SK-N-SH treated with all-trans-retinoic acid at 6 μM for 48 hours (cell line): ENCODE measurements around the gene ZNF519.

Source experiments
- ESRRG ChIP-seq: fragments of 250-450 bp; sonication (Bioruptor Pico); IDR thresholded peaks from 2 replicates; pipeline ENCODE4 v1.6.1; 2021; ENCODE audit warnings: mild to moderate bottlenecking
- GLIS3 ChIP-seq: fragments of 250-450 bp; sonication (Bioruptor Pico); IDR thresholded peaks from 2 replicates; pipeline ENCODE4 v1.5.0; 2020; ENCODE audit warnings: mild to moderate bottlenecking, moderate library complexity
- ISL1 ChIP-seq: fragments of 250-450 bp; sonication (Bioruptor Pico); IDR thresholded peaks from 2 replicates; pipeline ENCODE4 v2.1.2; 2022; ENCODE audit warnings: mild to moderate bottlenecking, moderate library complexity
- PPARA ChIP-seq: fragments of 250-450 bp; sonication (Bioruptor Pico); IDR thresholded peaks from 2 replicates; pipeline ENCODE4 v1.5.0; 2020; ENCODE audit warnings: mild to moderate bottlenecking, borderline replicate concordance
- SNAI2 ChIP-seq: fragments of 250-450 bp; sonication (Bioruptor Pico); IDR thresholded peaks from 2 replicates; pipeline ENCODE4 v1.5.0; 2020; ENCODE audit warnings: mild to moderate bottlenecking, moderate library complexity
- ZFP3 ChIP-seq: fragments of 250-450 bp; sonication (Bioruptor Pico); IDR thresholded peaks from 2 replicates; pipeline ENCODE4 v1.5.0; 2020; ENCODE audit warnings: mild to moderate bottlenecking, moderate library complexity
- ZFP30 ChIP-seq: fragments of 450-650 bp; formaldehyde crosslinking; IDR thresholded peaks from 2 replicates; pipeline ENCODE4 v1.5.0; 2022; ENCODE audit warnings: mild to moderate bottlenecking, moderate library complexity
- ZNF565 ChIP-seq: fragments of 450-650 bp; formaldehyde crosslinking; conservative IDR thresholded peaks from 2 replicates; pipeline ENCODE4 v1.5.0; 2020; ENCODE audit warnings: low read depth, mild to moderate bottlenecking, moderate library complexity
- ZNF70 ChIP-seq: fragments of 450-650 bp; formaldehyde crosslinking; IDR thresholded peaks from 2 replicates; pipeline ENCODE4 v1.5.0; 2020; ENCODE audit warnings: mild to moderate bottlenecking, moderate library complexity
- ZNF8 ChIP-seq: fragments of 450-650 bp; formaldehyde crosslinking; IDR thresholded peaks from 2 replicates; pipeline ENCODE4 v1.5.0; 2020; ENCODE audit warnings: mild to moderate bottlenecking, moderate library complexity
- TF ChIP-seq, protein P1 (sequence below): fragments of 250-450 bp; sonication (Bioruptor Pico); IDR thresholded peaks from 2 replicates; pipeline ENCODE4 v1.8.0; 2020; ENCODE audit warnings: mild to moderate bottlenecking, moderate library complexity, borderline replicate concordance

DNA sequence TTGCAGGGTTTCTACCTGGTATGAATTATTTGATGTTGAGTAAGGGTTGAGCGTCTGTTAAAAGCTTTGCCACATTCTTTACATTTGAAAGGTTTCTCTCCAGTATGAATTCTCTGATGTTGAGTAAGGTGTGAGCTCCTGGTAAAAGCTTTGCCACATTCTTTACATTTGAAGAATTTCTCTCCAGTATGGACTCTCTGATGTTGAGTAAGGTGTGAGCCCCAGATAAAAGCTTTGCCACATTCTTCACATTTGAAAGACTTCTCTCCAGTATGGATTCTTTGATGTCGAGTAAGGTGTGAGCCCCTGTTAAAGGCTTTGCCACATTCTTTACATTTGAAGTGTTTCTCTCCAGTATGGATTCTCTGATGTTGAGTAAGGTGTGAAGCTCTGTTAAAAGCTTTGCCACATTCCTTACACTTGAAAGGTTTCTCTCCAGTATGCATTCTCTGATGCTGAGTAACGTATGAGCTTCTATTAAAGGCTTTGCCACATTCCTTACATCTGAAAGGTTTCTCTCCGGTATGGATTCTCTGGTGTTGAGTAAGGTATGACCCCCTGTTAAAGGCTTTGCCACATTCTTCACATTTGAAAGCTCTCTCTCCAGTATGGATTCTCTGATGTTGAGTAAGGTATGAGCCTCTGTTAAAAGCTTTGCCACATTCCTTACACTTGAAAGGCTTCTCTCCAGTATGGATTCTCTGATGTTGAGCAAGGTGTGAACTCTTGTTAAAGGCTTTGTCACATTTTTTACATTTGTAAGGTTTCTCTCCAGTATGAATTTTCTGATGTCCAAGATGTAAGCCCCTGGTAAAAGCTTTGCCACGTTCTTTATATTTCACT, 27.1 kb downstream of the ZNF519 start:
- TF ChIP-seq ZFP30 (CRISPR knock-in tag) (no peak), ZNF8 (CRISPR knock-in tag) (no peak), ISL1 (CRISPR knock-in tag) (no peak), SNAI2 (no peak), ZFP3 (CRISPR knock-in tag) (no peak), ZNF565 (CRISPR knock-in tag) (no peak), ESRRG (CRISPR knock-in tag) (no peak), PPARA (CRISPR knock-in tag) (no peak), GLIS3 (no peak), ZNF70 (no peak)
- TF ChIP-seq, protein P1, sequence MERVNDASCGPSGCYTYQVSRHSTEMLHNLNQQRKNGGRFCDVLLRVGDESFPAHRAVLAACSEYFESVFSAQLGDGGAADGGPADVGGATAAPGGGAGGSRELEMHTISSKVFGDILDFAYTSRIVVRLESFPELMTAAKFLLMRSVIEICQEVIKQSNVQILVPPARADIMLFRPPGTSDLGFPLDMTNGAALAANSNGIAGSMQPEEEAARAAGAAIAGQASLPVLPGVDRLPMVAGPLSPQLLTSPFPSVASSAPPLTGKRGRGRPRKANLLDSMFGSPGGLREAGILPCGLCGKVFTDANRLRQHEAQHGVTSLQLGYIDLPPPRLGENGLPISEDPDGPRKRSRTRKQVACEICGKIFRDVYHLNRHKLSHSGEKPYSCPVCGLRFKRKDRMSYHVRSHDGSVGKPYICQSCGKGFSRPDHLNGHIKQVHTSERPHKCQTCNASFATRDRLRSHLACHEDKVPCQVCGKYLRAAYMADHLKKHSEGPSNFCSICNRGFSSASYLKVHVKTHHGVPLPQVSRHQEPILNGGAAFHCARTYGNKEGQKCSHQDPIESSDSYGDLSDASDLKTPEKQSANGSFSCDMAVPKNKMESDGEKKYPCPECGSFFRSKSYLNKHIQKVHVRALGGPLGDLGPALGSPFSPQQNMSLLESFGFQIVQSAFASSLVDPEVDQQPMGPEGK (CRISPR knock-in tag) = no peak
